H54 (cell line): Measurements from ENCODE around the gene FBXW11.

Source experiments
- DNase-seq: peaks from one replicate; pipeline ENCODE4 v3.0.0; 2011; ENCODE audit warnings: low spot score, mixed read lengths; ENCODE audit not compliant: insufficient read length
- FAIRE-seq: peaks from 3 replicates; lab custom pipeline; 2011; peaks lifted over from hg19 to GRCh38; lab: Jason Lieb, UNC
- POLR2A ChIP-seq: IDR thresholded peaks from 2 replicates; pipeline ENCODE4 v1.6.1; 2011; ENCODE audit warnings: low read depth, mild to moderate bottlenecking, low read length

Gene FBXW11

GRCh38 chr5:171914726-171915338, 91.6 kb downstream of the FBXW11 start:
- DNase-seq (no peak), FAIRE-seq (no peak)

DNA sequence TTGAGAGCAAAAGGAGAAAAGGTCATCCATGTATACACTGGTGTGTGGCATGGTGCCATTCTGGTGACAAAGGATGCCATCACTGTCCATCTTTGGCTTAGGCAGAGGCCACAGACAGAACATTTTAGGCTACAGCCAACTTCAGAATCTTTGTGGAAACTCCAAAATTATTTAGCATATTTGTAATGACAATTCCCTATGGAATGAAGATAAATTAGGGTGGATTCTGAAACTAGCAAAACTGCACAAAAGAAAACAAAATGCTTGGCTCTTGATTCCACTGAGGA, 92.5 kb downstream of the FBXW11 start:
- TF ChIP-seq POLR2A, result no peak
- DNase-seq (no peak), FAIRE-seq (no peak)

More at GRCh38 chr5:171914726-171915338, 91.6 kb downstream of the FBXW11 start:
- TF ChIP-seq POLR2A, result no peak

DNA sequence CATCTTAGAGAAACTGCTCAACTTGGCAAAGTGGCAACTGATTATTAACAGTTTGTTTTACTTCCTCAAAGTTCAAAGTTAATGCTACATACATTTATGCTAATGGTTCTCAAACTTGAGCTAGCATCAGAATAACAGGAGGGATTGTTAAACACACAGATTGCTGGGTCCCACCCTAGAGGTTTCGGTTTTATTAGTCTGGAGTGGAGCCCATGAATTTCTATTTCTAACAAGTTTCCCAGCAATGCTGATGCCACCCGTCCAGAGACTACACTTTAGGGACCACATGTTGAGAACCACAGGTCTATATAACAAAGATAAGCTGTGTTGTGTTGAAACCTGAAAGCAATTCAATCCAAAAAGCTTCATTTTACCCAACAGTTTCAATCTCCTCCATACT, 95.3 kb downstream of the FBXW11 start:
- FAIRE-seq (no peak), DNase-seq (no peak)
- no peak for TF ChIP-seq POLR2A

DNA sequence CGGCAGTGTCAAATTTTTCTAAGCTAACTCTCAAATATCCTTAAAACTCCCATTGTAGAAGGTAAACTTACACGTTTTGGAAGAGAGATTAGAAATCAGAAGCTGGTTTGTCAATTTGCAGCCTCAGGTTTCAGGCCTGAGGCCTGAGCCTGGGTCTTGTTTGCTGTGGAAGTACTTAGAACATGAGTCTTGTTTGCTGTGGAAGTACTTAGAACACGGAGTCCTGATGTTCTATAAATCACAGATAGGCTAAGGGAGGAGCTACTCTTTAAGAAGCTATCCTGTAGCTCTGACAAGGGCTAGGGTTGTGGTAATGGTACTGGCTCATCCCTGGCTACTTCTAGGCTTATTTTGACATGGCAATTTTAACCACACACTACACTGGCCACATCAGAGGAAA, 97.8 kb downstream of the FBXW11 start:
- no peak for TF ChIP-seq POLR2A
- FAIRE-seq (no peak), DNase-seq (no peak)

GRCh38 chr5:171907725-171908343, 98.6 kb downstream of the FBXW11 start:
- TF ChIP-seq POLR2A, result no peak
- DNase-seq, result peak; percentile 14
- no peak for FAIRE-seq

GRCh38 chr5:171906703-171907590, 99.5 kb downstream of the FBXW11 start:
- FAIRE-seq (no peak), DNase-seq (no peak)
- TF ChIP-seq POLR2A, result no peak

DNA sequence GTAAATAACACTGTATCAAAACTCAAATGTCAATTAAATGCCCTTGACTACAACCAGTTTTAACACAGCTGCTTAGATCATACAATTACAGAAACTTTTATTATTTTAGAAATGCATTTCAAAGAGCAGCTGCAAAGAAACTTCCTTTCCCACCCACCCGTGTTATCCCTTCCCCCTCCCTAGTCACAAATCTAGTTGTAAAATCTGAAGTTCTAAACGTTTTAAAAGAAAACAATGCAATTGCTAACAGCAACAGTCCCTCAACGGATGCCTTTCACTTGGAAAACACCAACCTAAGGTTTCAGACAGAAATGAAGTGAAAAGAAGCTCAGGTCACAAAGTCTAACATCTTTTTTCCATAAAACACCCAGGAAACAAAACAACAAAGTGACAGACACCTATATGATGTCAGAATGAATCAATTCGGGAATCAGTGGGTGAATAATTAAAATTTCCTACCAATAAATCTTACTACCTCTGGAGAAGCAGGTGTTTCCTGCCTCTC, 100.3 kb downstream of the FBXW11 start:
- TF ChIP-seq POLR2A, result no peak
- FAIRE-seq (no peak), DNase-seq (no peak)

DNA sequence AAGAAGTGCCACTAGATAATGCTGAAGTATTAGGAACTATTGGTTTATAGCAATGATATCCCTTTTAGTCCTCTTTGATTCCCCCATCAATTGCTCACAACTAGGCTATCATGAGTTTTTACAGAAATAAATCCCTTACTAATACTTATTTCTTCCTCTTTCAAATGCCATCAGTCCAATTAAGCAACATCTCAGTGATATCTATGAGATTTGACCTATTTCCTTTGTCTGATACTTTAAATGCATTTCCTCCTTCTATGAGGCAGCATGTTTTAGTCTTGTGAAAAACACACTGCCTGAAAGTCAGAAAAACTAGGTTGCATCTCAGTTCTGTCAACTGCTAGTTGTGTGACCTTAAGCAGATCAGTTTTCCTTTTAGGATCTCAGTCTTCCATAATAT, 101.6 kb downstream of the FBXW11 start:
- DNase-seq (no peak), FAIRE-seq (no peak)
- no peak for TF ChIP-seq POLR2A

GRCh38 chr5:171901764-171902163, 104.7 kb downstream of the FBXW11 start:
- FAIRE-seq, result no peak
- DNase-seq, result no peak
- TF ChIP-seq POLR2A, result no peak

- DNase-seq (no peak), FAIRE-seq (no peak)
- no peak for TF ChIP-seq POLR2A
Measured at GRCh38 chr5:171899792-171900191, 106.6 kb downstream of the FBXW11 start.

DNA sequence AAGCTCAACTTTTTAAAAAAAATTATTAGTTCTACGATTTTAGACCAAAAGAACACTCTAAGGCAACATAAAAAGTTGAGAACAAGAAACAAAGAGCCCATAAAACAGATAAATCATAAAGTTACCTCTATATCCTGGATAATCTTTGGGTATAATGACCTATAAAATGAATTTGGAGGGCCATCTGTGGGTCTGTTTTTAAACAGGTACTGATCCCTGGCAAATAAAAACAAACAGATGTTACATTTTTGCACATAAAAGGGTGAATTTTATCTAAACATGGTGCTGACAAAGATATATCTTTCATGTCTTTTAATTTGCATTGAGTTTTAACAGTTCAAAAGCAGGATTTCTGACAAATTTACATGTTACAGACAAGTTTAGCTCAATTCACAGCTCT, 107.6 kb downstream of the FBXW11 start:
- DNase-seq, result no peak
- no peak for FAIRE-seq
- no peak for TF ChIP-seq POLR2A

- no peak for TF ChIP-seq POLR2A
- no peak for FAIRE-seq
- DNase-seq, result no peak
Measured at GRCh38 chr5:171898386-171898785, 108.1 kb downstream of the FBXW11 start.

GRCh38 chr5:171897231-171897630, 109.2 kb downstream of the FBXW11 start:
- FAIRE-seq (no peak), DNase-seq (no peak)
- no peak for TF ChIP-seq POLR2A

DNA sequence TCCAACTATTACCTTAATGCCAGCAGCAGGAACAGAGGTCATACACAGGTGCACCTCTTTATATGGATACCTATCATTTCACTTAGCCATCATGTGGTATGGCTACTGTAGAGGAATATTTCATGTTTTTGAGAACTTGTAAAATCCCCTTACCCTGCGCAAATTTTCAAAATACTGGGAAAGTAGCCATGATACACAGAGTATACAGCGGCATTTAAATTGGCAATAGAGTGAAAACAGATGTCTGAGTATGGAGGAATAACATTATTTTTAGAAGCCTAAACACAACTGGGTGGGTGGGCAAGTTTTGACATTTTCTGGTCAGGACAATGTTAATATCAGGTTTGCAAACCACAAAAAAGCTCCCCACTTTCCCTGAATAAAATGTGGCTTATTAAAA, 111.4 kb downstream of the FBXW11 start:
- TF ChIP-seq POLR2A, result no peak
- FAIRE-seq, result no peak

GRCh38 chr5:171893290-171893886, 113.0 kb downstream of the FBXW11 start:
- FAIRE-seq, result no peak
- TF ChIP-seq POLR2A, result no peak
- DNase-seq, result no peak

More for the DNA sequence above, 111.4 kb downstream of the FBXW11 start:
- no peak for DNase-seq
